HEK293 (cell line): ENCODE data around the gene SELENBP1.

ENCODE experiments used
- SALL2 ChIP-seq: fragments of 450-650 bp; formaldehyde crosslinking; IDR thresholded peaks from 2 replicates; pipeline ENCODE4 v1.5.0; 2017; ENCODE audit warnings: missing biosample characterization, mild to moderate bottlenecking, missing genetic modification characterization, borderline replicate concordance
- SP7 ChIP-seq: fragments of 450-650 bp; formaldehyde crosslinking; IDR thresholded peaks from 2 replicates; pipeline ENCODE4 v1.5.1; 2016; ENCODE audit warnings: missing biosample characterization, missing genetic modification characterization
- ZNF121 ChIP-seq: fragments of 450-650 bp; formaldehyde crosslinking; IDR thresholded peaks from 2 replicates; pipeline ENCODE4 v1.5.1; 2016; ENCODE audit warnings: missing biosample characterization, missing genetic modification characterization
- ZNF132 ChIP-seq: fragments of 450-650 bp; formaldehyde crosslinking; IDR thresholded peaks from 2 replicates; pipeline ENCODE4 v1.5.1; 2017; ENCODE audit warnings: missing biosample characterization, missing genetic modification characterization, borderline replicate concordance
- ZNF335 ChIP-seq: fragments of 450-650 bp; formaldehyde crosslinking; conservative IDR thresholded peaks from 2 replicates; pipeline ENCODE4 v1.5.1; 2016; ENCODE audit warnings: missing biosample characterization, missing genetic modification characterization
- ZNF394 ChIP-seq: fragments of 450-650 bp; formaldehyde crosslinking; IDR thresholded peaks from 2 replicates; pipeline ENCODE4 v1.5.1; 2016; ENCODE audit warnings: missing biosample characterization, missing genetic modification characterization, mild to moderate bottlenecking, moderate library complexity, borderline replicate concordance
- ZNF473 ChIP-seq: fragments of 450-650 bp; formaldehyde crosslinking; IDR thresholded peaks from 2 replicates; pipeline ENCODE4 v1.5.1; 2017; ENCODE audit warnings: missing biosample characterization, missing genetic modification characterization
- ZNF530 ChIP-seq: fragments of 450-650 bp; formaldehyde crosslinking; IDR thresholded peaks from 2 replicates; pipeline ENCODE4 v1.5.1; 2016; ENCODE audit warnings: low read depth, missing biosample characterization, missing genetic modification characterization
- ZNF561 ChIP-seq: fragments of 450-650 bp; IDR thresholded peaks from 2 replicates; pipeline ENCODE4 v1.5.1; 2018; ENCODE audit warnings: missing biosample characterization, missing genetic modification characterization, borderline replicate concordance
- ZNF610 ChIP-seq: fragments of 450-650 bp; formaldehyde crosslinking; IDR thresholded peaks from 2 replicates; pipeline ENCODE4 v1.5.1; 2016; ENCODE audit warnings: missing biosample characterization, missing genetic modification characterization, borderline replicate concordance
- ZNF660 ChIP-seq: fragments of 450-650 bp; IDR thresholded peaks from 2 replicates; pipeline ENCODE4 v1.5.1; 2018; ENCODE audit warnings: missing biosample characterization, mild to moderate bottlenecking, missing genetic modification characterization
- ZSCAN30 ChIP-seq: fragments of 450-650 bp; IDR thresholded peaks from 2 replicates; pipeline ENCODE4 v1.5.1; 2018; ENCODE audit warnings: missing biosample characterization, mild to moderate bottlenecking, missing genetic modification characterization, moderate library complexity
- TF ChIP-seq, protein P1 (sequence below): fragments of 450-650 bp; IDR thresholded peaks from 2 replicates; pipeline ENCODE4 v1.5.1; 2018; ENCODE audit warnings: missing biosample characterization, mild to moderate bottlenecking, missing genetic modification characterization
- TF ChIP-seq, protein P2 (sequence below): fragments of 450-650 bp; formaldehyde crosslinking; IDR thresholded peaks from 2 replicates; pipeline ENCODE4 v1.5.1; 2017; ENCODE audit warnings: missing biosample characterization, missing genetic modification characterization
- TF ChIP-seq, protein P3 (sequence below): fragments of 450-650 bp; formaldehyde crosslinking; IDR thresholded peaks from 2 replicates; pipeline ENCODE4 v1.5.1; 2017; ENCODE audit warnings: missing biosample characterization, missing genetic modification characterization
- TF ChIP-seq, protein P4 (sequence below): fragments of 450-650 bp; formaldehyde crosslinking; IDR thresholded peaks from 2 replicates; pipeline ENCODE4 v1.5.1; 2017; ENCODE audit warnings: missing biosample characterization, missing genetic modification characterization
- TF ChIP-seq, protein P5 (sequence below): fragments of 450-650 bp; IDR thresholded peaks from 2 replicates; pipeline ENCODE4 v1.5.1; 2018; ENCODE audit warnings: missing biosample characterization, missing genetic modification characterization
- TF ChIP-seq, protein P6 (sequence below): fragments of 450-650 bp; formaldehyde crosslinking; conservative IDR thresholded peaks from 2 replicates; pipeline ENCODE4 v1.5.1; 2016; ENCODE audit warnings: low read depth, missing biosample characterization, missing genetic modification characterization
- TF ChIP-seq, protein P7 (sequence below): fragments of 450-650 bp; formaldehyde crosslinking; conservative IDR thresholded peaks from 2 replicates; pipeline ENCODE4 v1.5.1; 2016; ENCODE audit warnings: low read depth, missing biosample characterization, missing genetic modification characterization

Gene SELENBP1

DNA sequence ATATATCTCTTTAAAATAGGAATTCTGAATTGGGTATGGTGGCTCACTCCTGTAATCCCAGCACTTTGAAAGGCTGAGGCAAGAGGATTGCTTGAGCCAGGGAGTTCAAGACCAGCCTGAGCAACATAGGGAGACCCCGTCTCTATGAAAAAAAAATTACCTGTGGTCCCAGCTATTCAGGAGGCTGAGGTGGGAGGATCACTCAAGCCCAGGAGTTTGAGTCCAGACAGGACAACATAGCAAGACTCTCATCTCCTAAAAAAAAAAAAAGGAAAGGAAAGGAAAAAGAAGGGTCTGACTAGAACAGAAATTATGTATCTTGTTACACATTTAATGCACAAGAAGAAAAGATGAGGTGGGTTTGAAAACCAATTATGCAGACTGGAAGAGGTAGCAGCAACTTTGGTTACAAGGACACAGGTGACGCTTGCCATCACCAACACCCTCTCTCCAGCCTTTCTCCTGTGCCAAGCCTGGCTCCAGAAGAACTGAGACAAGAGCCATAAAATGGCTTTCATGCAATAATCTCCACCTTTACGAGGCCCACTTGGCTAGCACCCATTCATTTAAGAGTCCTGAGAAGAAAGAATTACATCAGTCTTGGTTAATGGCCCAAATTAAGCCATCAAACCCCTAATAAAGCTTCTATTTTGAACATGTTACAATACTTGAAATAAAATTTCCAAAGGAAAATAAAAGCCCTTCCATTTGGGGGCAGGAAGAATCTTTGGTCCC, 4.8 kb upstream of the SELENBP1 start (continued):
- TF ChIP-seq, protein P1, sequence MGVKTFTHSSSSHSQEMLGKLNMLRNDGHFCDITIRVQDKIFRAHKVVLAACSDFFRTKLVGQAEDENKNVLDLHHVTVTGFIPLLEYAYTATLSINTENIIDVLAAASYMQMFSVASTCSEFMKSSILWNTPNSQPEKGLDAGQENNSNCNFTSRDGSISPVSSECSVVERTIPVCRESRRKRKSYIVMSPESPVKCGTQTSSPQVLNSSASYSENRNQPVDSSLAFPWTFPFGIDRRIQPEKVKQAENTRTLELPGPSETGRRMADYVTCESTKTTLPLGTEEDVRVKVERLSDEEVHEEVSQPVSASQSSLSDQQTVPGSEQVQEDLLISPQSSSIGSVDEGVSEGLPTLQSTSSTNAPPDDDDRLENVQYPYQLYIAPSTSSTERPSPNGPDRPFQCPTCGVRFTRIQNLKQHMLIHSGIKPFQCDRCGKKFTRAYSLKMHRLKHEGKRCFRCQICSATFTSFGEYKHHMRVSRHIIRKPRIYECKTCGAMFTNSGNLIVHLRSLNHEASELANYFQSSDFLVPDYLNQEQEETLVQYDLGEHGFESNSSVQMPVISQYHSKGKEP (tag by site-specific recombination) = peak; percentile 56; the same call in 1 of the 2 replicates
- TF ChIP-seq ZNF660 (tag by site-specific recombination) = no peak
- no peak for TF ChIP-seq ZNF530
- TF ChIP-seq, protein P2, sequence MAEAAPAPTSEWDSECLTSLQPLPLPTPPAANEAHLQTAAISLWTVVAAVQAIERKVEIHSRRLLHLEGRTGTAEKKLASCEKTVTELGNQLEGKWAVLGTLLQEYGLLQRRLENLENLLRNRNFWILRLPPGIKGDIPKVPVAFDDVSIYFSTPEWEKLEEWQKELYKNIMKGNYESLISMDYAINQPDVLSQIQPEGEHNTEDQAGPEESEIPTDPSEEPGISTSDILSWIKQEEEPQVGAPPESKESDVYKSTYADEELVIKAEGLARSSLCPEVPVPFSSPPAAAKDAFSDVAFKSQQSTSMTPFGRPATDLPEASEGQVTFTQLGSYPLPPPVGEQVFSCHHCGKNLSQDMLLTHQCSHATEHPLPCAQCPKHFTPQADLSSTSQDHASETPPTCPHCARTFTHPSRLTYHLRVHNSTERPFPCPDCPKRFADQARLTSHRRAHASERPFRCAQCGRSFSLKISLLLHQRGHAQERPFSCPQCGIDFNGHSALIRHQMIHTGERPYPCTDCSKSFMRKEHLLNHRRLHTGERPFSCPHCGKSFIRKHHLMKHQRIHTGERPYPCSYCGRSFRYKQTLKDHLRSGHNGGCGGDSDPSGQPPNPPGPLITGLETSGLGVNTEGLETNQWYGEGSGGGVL (tag by site-specific recombination) = no peak
- peak; percentile 93 for TF ChIP-seq ZNF121 (tag by site-specific recombination)
- TF ChIP-seq ZNF610 (tag by site-specific recombination) = peak; percentile 28; the same call in 1 of the 2 replicates
- TF ChIP-seq ZNF335 (tag by site-specific recombination) = no peak
- TF ChIP-seq ZNF394 (tag by site-specific recombination) = no peak
- TF ChIP-seq, protein P3, sequence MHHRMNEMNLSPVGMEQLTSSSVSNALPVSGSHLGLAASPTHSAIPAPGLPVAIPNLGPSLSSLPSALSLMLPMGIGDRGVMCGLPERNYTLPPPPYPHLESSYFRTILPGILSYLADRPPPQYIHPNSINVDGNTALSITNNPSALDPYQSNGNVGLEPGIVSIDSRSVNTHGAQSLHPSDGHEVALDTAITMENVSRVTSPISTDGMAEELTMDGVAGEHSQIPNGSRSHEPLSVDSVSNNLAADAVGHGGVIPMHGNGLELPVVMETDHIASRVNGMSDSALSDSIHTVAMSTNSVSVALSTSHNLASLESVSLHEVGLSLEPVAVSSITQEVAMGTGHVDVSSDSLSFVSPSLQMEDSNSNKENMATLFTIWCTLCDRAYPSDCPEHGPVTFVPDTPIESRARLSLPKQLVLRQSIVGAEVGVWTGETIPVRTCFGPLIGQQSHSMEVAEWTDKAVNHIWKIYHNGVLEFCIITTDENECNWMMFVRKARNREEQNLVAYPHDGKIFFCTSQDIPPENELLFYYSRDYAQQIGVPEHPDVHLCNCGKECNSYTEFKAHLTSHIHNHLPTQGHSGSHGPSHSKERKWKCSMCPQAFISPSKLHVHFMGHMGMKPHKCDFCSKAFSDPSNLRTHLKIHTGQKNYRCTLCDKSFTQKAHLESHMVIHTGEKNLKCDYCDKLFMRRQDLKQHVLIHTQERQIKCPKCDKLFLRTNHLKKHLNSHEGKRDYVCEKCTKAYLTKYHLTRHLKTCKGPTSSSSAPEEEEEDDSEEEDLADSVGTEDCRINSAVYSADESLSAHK (tag by site-specific recombination) = peak; percentile 46; the same call in 1 of the 2 replicates
- TF ChIP-seq ZSCAN30 = peak; percentile 65; the same call in 1 of the 2 replicates
- TF ChIP-seq SALL2 (tag by site-specific recombination) = no peak
- TF ChIP-seq, protein P4, sequence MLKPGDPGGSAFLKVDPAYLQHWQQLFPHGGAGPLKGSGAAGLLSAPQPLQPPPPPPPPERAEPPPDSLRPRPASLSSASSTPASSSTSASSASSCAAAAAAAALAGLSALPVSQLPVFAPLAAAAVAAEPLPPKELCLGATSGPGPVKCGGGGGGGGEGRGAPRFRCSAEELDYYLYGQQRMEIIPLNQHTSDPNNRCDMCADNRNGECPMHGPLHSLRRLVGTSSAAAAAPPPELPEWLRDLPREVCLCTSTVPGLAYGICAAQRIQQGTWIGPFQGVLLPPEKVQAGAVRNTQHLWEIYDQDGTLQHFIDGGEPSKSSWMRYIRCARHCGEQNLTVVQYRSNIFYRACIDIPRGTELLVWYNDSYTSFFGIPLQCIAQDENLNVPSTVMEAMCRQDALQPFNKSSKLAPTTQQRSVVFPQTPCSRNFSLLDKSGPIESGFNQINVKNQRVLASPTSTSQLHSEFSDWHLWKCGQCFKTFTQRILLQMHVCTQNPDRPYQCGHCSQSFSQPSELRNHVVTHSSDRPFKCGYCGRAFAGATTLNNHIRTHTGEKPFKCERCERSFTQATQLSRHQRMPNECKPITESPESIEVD (tag by site-specific recombination) = peak; percentile 94
- TF ChIP-seq, protein P5, sequence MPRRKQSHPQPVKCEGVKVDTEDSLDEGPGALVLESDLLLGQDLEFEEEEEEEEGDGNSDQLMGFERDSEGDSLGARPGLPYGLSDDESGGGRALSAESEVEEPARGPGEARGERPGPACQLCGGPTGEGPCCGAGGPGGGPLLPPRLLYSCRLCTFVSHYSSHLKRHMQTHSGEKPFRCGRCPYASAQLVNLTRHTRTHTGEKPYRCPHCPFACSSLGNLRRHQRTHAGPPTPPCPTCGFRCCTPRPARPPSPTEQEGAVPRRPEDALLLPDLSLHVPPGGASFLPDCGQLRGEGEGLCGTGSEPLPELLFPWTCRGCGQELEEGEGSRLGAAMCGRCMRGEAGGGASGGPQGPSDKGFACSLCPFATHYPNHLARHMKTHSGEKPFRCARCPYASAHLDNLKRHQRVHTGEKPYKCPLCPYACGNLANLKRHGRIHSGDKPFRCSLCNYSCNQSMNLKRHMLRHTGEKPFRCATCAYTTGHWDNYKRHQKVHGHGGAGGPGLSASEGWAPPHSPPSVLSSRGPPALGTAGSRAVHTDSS (tag by site-specific recombination) = no peak
- peak; percentile 45; the same call in 1 of the 2 replicates for TF ChIP-seq ZNF561
- TF ChIP-seq, protein P6, sequence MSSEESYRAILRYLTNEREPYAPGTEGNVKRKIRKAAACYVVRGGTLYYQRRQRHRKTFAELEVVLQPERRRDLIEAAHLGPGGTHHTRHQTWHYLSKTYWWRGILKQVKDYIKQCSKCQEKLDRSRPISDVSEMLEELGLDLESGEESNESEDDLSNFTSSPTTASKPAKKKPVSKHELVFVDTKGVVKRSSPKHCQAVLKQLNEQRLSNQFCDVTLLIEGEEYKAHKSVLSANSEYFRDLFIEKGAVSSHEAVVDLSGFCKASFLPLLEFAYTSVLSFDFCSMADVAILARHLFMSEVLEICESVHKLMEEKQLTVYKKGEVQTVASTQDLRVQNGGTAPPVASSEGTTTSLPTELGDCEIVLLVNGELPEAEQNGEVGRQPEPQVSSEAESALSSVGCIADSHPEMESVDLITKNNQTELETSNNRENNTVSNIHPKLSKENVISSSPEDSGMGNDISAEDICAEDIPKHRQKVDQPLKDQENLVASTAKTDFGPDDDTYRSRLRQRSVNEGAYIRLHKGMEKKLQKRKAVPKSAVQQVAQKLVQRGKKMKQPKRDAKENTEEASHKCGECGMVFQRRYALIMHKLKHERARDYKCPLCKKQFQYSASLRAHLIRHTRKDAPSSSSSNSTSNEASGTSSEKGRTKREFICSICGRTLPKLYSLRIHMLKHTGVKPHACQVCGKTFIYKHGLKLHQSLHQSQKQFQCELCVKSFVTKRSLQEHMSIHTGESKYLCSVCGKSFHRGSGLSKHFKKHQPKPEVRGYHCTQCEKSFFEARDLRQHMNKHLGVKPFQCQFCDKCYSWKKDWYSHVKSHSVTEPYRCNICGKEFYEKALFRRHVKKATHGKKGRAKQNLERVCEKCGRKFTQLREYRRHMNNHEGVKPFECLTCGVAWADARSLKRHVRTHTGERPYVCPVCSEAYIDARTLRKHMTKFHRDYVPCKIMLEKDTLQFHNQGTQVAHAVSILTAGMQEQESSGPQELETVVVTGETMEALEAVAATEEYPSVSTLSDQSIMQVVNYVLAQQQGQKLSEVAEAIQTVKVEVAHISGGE = no peak; the same call in 1 of the 2 replicates
- peak; percentile 50; the same call in 1 of the 2 replicates for TF ChIP-seq SP7
- TF ChIP-seq ZNF132 (tag by site-specific recombination) = no peak
- TF ChIP-seq, protein P7, sequence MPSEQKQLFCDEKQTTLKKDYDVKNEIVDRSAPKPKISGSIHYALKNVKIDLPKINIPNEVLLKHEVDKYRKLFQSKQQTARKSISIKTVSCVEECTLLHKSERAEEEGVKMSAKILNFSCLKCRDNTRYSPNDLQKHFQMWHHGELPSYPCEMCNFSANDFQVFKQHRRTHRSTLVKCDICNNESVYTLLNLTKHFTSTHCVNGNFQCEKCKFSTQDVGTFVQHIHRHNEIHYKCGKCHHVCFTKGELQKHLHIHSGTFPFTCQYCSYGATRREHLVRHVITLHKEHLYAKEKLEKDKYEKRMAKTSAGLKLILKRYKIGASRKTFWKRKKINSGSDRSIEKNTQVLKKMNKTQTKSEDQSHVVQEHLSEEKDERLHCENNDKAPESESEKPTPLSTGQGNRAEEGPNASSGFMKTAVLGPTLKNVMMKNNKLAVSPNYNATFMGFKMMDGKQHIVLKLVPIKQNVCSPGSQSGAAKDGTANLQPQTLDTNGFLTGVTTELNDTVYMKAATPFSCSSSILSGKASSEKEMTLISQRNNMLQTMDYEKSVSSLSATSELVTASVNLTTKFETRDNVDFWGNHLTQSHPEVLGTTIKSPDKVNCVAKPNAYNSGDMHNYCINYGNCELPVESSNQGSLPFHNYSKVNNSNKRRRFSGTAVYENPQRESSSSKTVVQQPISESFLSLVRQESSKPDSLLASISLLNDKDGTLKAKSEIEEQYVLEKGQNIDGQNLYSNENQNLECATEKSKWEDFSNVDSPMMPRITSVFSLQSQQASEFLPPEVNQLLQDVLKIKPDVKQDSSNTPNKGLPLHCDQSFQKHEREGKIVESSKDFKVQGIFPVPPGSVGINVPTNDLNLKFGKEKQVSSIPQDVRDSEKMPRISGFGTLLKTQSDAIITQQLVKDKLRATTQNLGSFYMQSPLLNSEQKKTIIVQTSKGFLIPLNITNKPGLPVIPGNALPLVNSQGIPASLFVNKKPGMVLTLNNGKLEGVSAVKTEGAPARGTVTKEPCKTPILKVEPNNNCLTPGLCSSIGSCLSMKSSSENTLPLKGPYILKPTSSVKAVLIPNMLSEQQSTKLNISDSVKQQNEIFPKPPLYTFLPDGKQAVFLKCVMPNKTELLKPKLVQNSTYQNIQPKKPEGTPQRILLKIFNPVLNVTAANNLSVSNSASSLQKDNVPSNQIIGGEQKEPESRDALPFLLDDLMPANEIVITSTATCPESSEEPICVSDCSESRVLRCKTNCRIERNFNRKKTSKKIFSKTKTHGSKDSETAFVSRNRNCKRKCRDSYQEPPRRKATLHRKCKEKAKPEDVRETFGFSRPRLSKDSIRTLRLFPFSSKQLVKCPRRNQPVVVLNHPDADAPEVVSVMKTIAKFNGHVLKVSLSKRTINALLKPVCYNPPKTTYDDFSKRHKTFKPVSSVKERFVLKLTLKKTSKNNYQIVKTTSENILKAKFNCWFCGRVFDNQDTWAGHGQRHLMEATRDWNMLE (tag by site-specific recombination) = 0 out of 2 replicates have a peak, but pooled peaks have one; percentile 15
- no peak for TF ChIP-seq ZNF473 (tag by site-specific recombination)
